GM12875 (cell line): ENCODE results near the gene PITX2.

Source experiments
- H3K4me3 ChIP-seq: one replicate; pipeline ENCODE4 v1.5.1; 2011; ENCODE audit warnings: low read depth, low read length, control low read depth
- CTCF ChIP-seq: IDR thresholded peaks from 2 replicates; pipeline ENCODE4 v1.5.1; 2011; ENCODE audit warnings: low read depth, mild to moderate bottlenecking, control low read depth, inconsistent platforms, low read length, moderate library complexity, borderline replicate concordance; ENCODE audit not compliant: insufficient read depth

The PITX2 gene

GRCh38 chr4:110626532-110627153 is 3.8 kb upstream of the PITX2 start:
- TF ChIP-seq CTCF, result no peak
- no peak overlapping the region for H3K4me3 ChIP-seq

- no peak for TF ChIP-seq CTCF
- no peak overlapping the region for H3K4me3 ChIP-seq
Measured at GRCh38 chr4:110625576-110626257, 2.8 kb upstream of the PITX2 start.

GRCh38 chr4:110624904-110625494 is 2.1 kb upstream of the PITX2 start:
- TF ChIP-seq CTCF, result no peak
- H3K4me3 ChIP-seq, result no peak overlapping the region

- no peak for TF ChIP-seq CTCF
- H3K4me3 ChIP-seq, result no peak overlapping the region
Measured at GRCh38 chr4:110624398-110624780, 1.5 kb upstream of the PITX2 start.

GRCh38 chr4:110623718-110624397 is 981 bp upstream of the PITX2 start:
- TF ChIP-seq CTCF, result no peak
- H3K4me3 ChIP-seq, result no peak overlapping the region

GRCh38 chr4:110621839-110622751 is 782 bp downstream of the PITX2 start:
- H3K4me3 ChIP-seq, result peak overlapping the region; percentile 40
- TF ChIP-seq CTCF, result no peak
